ENCODE data around the gene PEX14. TPM values are rescaled to one million over a fixed set of nuclear protein-coding genes. Genes with fewer than 3 reads are reported as not detected.

PEX14 gene
- polyA plus RNA-seq, 3 donors: 2.2 to 8.8 (median 2.7) TPM

DNA sequence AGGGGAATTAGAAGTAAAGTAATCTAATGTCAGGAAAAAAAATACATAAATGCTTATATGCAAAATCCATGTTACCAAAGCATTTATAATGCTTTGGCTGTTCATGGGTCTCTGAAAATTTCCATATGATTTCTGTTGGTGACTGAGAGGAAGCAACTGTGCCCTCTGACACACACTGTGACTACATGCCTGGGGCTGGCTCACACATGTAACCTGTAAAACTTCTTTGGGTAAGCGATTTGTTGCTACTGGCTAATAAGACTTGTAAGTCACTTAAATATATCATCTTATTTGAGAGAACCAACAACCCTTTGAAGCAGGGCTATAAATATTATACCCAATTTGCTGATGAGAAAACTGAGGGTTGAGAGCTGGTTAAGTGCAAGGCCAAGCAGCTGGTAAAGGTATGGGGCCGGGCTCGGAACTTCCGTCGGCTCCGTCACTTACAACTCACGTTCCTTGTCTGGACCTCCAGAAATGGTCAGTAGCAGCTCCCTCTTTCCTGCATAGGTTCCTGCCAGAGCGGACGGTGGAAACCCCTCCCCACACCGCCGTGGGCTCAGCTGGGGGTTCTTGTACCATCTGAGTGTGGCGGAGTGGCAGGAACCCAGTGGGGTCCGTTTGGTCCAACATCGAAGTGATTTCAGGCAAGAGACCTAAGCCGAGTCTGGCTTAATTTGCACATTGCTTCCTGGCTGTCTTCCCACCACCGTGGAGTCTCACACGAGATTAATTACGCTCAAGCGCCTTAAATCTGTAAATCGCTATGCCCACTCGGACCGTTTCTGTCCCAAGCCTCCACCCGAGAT lies 3.1 kb upstream of the PEX14 start:
- Histone ChIP-seq H4K20me1 (ENCODE audit: insufficient read depth, low read length) (peaks cover 5% of the 10 kb centered on the region), H3K36me3 (replicated peaks in 1 of 2; ENCODE audit: control insufficient read depth in 1 of 2, insufficient read depth in 2 of 2, low read length in 2 of 2) (peaks cover 18 to 26% of the 10 kb centered on the region in 2 donors), H3K9me3 (replicated peaks in 1 of 2; ENCODE audit: control insufficient read depth in 1 of 2, insufficient read depth in 1 of 2, low read length in 2 of 2) (no peaks in the 10 kb centered on the region), H3K27me3 (ENCODE audit: control insufficient read depth in 2 of 2, insufficient read depth in 2 of 2, low read length in 2 of 2) (no peaks in the 10 kb centered on the region), H3K79me2 (ENCODE audit: insufficient read depth, low read length) (peaks cover 32% of the 10 kb centered on the region), H3K4me3 (replicated peaks in 1 of 3; ENCODE audit: low read depth in 2 of 3, low read length in 3 of 3) (peak overlapping the region; percentile 42 to 93 (median 85)), H3K27ac (ENCODE audit: low read depth in 1 of 2, low read length in 2 of 2) (peak overlapping the region in 1 of 2 donors; percentile 65), H3K9ac (ENCODE audit: insufficient read depth, low read length, poor library complexity, severe bottlenecking) (peak overlapping the region; percentile 74), H2AFZ (ENCODE audit: insufficient read depth, low read depth, low read length, poor library complexity, severe bottlenecking) (peak overlapping the region; percentile 97), H3K4me2 (replicated peaks; ENCODE audit: extremely low read depth, low read length, poor library complexity, severe bottlenecking) (peak overlapping the region; percentile 87), H3K4me1 (ENCODE audit: control insufficient read depth in 1 of 2, insufficient read depth in 2 of 2, low read length in 2 of 2) (peaks cover 37 to 48% of the 10 kb centered on the region in 2 donors)
- peak overlapping the region; percentile 90 to 91 for H3K4me3 Mint-ChIP-seq
- DNase-seq: no peak
- H3K4me1 Mint-ChIP-seq: peaks cover 37% of the 10 kb centered on the region
- peak overlapping the region in 5 of 7 donors; percentile 53 to 92 (median 81) for H3K27ac Mint-ChIP-seq
- H3K27me3 Mint-ChIP-seq (ENCODE audit: low read depth in 3 of 3): no peaks in the 10 kb centered on the region
- intact Hi-C loops (cut with micrococcal nuclease): loop anchor here (2.0 to 10.0 kb wide), 4 partner anchors 39 to 87 kb away; partner anchors contain the start of gene CENPS (in 2 of the 2)
- H3K9me3 Mint-ChIP-seq: no peaks in the 10 kb centered on the region
- H3K36me3 Mint-ChIP-seq: peaks cover 24 to 27% of the 10 kb centered on the region in 2 donors
- 12% methylated on average over 20 of the region's 23 CpGs for WGBS (ENCODE audit: insufficient coverage)
- TF ChIP-seq, protein P1, sequence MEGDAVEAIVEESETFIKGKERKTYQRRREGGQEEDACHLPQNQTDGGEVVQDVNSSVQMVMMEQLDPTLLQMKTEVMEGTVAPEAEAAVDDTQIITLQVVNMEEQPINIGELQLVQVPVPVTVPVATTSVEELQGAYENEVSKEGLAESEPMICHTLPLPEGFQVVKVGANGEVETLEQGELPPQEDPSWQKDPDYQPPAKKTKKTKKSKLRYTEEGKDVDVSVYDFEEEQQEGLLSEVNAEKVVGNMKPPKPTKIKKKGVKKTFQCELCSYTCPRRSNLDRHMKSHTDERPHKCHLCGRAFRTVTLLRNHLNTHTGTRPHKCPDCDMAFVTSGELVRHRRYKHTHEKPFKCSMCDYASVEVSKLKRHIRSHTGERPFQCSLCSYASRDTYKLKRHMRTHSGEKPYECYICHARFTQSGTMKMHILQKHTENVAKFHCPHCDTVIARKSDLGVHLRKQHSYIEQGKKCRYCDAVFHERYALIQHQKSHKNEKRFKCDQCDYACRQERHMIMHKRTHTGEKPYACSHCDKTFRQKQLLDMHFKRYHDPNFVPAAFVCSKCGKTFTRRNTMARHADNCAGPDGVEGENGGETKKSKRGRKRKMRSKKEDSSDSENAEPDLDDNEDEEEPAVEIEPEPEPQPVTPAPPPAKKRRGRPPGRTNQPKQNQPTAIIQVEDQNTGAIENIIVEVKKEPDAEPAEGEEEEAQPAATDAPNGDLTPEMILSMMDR (IDR thresholded peaks at IDR 0.05): no peak

DNA sequence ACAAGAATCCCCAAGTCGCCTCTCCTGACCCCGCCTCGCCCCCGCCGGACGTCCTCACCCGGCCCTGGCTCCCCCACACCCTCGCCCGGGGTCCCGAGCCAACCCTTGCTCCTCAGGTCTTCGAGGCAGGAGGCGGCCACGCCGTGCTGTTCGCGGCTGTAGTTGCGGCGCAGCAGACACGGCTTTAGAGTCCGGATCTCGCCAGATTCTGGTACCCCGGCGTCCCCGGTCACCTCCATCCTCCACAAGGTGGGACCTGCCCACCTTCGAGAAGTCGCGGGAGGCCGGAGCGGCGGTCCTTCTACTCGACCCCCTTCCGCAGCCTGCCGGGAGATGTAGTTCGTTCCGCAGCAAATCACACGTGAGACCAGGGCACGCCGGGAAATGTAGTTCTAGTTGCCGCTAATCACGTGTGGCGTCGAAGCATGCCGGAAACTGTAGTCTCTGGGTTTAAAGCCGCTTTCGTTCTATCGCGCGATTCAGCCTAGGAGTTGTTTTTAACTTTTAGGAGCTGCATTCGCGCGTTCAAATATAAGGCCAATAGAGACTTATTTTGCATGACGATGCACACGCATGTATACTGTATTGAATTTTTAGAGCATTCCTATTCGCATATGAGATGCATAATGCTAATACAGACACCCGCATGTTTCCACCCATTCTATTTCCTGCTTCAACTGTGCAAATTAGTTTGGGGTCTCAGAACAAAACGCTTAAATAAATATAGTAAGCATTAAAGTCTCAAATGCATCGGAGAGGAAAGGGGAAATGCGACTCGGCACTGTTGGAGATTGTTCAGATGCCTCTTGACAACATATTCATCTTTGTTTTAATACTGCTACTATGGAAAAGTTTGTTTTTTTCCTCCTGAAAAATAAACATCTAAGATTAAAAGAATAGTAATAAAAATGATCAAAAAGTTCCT lies 2.3 kb upstream of the PEX14 start, which contains the start of gene DFFA:
TSS of gene DFFA (minus strand) at position 310 of the 925 bp plus-strand sequence. CDS start at position 239, 71 bp downstream.
- H3K4me1 ChIP-seq (ENCODE audit: control insufficient read depth in 1 of 2, insufficient read depth in 2 of 2, low read length in 2 of 2): peaks cover 40 to 52% of the 10 kb centered on the region in 2 donors
- peak within 1 kb of the TSS in 1 of 2 donors; percentile 65 for H3K27ac ChIP-seq (ENCODE audit: low read depth in 1 of 2, low read length in 2 of 2)
- WGBS (ENCODE audit: insufficient coverage): under 1% methylated on average over 48 of the region's 59 CpGs
- peak within 1 kb of the TSS; percentile 87 for H3K4me2 ChIP-seq (replicated peaks; ENCODE audit: extremely low read depth, low read length, poor library complexity, severe bottlenecking)
- TF ChIP-seq, protein P1 (IDR thresholded peaks at IDR 0.05): no peak
- no peaks in the 10 kb centered on the region for H3K27me3 ChIP-seq (ENCODE audit: control insufficient read depth in 2 of 2, insufficient read depth in 2 of 2, low read length in 2 of 2)
- peak within 1 kb of the TSS; percentile 90 to 91 for H3K4me3 Mint-ChIP-seq
- peak within 1 kb of the TSS; percentile 74 for H3K9ac ChIP-seq (ENCODE audit: insufficient read depth, low read length, poor library complexity, severe bottlenecking)
- H3K4me3 ChIP-seq (replicated peaks in 1 of 3; ENCODE audit: low read depth in 2 of 3, low read length in 3 of 3): peak within 1 kb of the TSS; percentile 42 to 93 (median 85)
- peak within 1 kb of the TSS in 6 of 7 donors; percentile 53 to 92 (median 79) for H3K27ac Mint-ChIP-seq
- H3K27me3 Mint-ChIP-seq (ENCODE audit: low read depth in 3 of 3): no peaks in the 10 kb centered on the region
- peak within 1 kb of the TSS; percentile 97 for H2AFZ ChIP-seq (ENCODE audit: insufficient read depth, low read depth, low read length, poor library complexity, severe bottlenecking)
- H3K9me3 Mint-ChIP-seq: no peaks in the 10 kb centered on the region
- no peaks in the 10 kb centered on the region for H3K9me3 ChIP-seq (replicated peaks in 1 of 2; ENCODE audit: control insufficient read depth in 1 of 2, insufficient read depth in 1 of 2, low read length in 2 of 2)
- peaks cover 14 to 17% of the 10 kb centered on the region in 2 donors for H3K36me3 ChIP-seq (replicated peaks in 1 of 2; ENCODE audit: control insufficient read depth in 1 of 2, insufficient read depth in 2 of 2, low read length in 2 of 2)
- H4K20me1 ChIP-seq (ENCODE audit: insufficient read depth, low read length): peaks cover 5% of the 10 kb centered on the region
- peak; percentile 86 to 90 (median 86) for DNase-seq
- intact Hi-C loops (cut with micrococcal nuclease): loop anchor here (2.0 to 10.0 kb wide), 4 partner anchors 40 to 88 kb away; partner anchors contain the start of gene CENPS (in 2 of the 2)
- H3K36me3 Mint-ChIP-seq: peaks cover 17 to 19% of the 10 kb centered on the region in 2 donors
- H3K79me2 ChIP-seq (ENCODE audit: insufficient read depth, low read length): peaks cover 40% of the 10 kb centered on the region
- peaks cover 44% of the 10 kb centered on the region for H3K4me1 Mint-ChIP-seq

Data from CD14-positive monocyte (primary cell).